Psoas muscle (tissue), 8 donors: ENCODE results near the gene VAMP1. TPM values are rescaled to one million over a fixed set of nuclear protein-coding genes. Genes with fewer than 3 reads are reported as not detected.
"Not testable (repeated sequence)": the region's sequence is repeated elsewhere in the genome, so short reads cannot be mapped to it uniquely, and the experiment has no call there.

Source experiments
- ATAC-seq, 4 donors: fragments of 200-7000 bp; cut with Tn5 transposase; one replicate each; pipeline ENCODE4 v1.9.1; 2020; ENCODE audit warnings: moderate library complexity in 3 of 4, mild to moderate bottlenecking in 2 of 4
- DNase-seq, 2 donors: peaks; one replicate each; pipeline ENCODE4 v3.0.0-alpha.2; 2020
- H3K27ac ChIP-seq: fragments of 200-600 bp; one replicate; pipeline ENCODE4 v1.8.0; 2022
- H3K27me3 ChIP-seq, 3 donors: fragments of 200-600 bp in 1 of 3; one replicate each; pipeline versions ENCODE4 v1.6.1 to v1.8.0; 2013 to 2022; ENCODE audit warnings: low read length in 2 of 3, mild to moderate bottlenecking in 2 of 3, moderate library complexity in 1 of 3; ENCODE audit not compliant: insufficient read depth in 3 of 3
- H3K36me3 ChIP-seq, 2 donors: fragments of 200-600 bp in 1 of 2; one replicate each; pipeline versions ENCODE4 v1.6.1 to v1.8.0; 2013 to 2022; ENCODE audit warnings: low read depth in 1 of 2, mild to moderate bottlenecking in 1 of 2, moderate library complexity in 1 of 2; ENCODE audit not compliant: insufficient read depth in 1 of 2
- H3K4me1 ChIP-seq: fragments of 200-600 bp; one replicate; pipeline ENCODE4 v1.8.0; 2022
- H3K4me3 ChIP-seq: fragments of 200-600 bp; one replicate; pipeline ENCODE4 v1.8.0; 2022; ENCODE audit warnings: mild to moderate bottlenecking
- H3K9me3 ChIP-seq: fragments of 200-600 bp; one replicate; pipeline ENCODE4 v1.8.0; 2022
- CTCF ChIP-seq: fragments of 200-600 bp; IDR thresholded peaks from one replicate; pipeline ENCODE4 v1.8.0; 2022; ENCODE audit warnings: antibody characterized with exemption
- WGBS, 3 donors: extraction: QIAGEN DNeasy Blood & Tissue Kit; methylation state at CpG; one replicate each; pipeline versions ENCODE4 v1.1.6 to v1.1.7; 2013; 5-methylcytosine and 5-hydroxymethylcytosine counted together
- intact Hi-C, 2 donors: fragments of 100-400 bp; cut with DNase I; formaldehyde crosslinking; loops; one replicate each; pipeline versions ENCODE4 v1.11.0 to v1.14.2; 2022
- polyA plus RNA-seq, 3 donors: library from polyadenylated mRNA; stranded (reverse); fragments of 200-250 nt; gene quantifications; one replicate each; pipeline ENCODE4 v1.2.3, GENCODE V29; 2013
- total RNA-seq, 4 donors: library from RNA; stranded (reverse); fragmentation: NEBNext Ultra II Directional in 2 of 4; extraction: Animal tissue kit (Norgen Biotek cat#: 25700) in 2 of 4; gene quantifications; one replicate each; pipeline versions ENCODE4 v1.2.1 to v1.2.4, GENCODE V29; 2021 to 2023
- donor health status: healthy with polysubstance abuse.
- donor health status: DM: no; HTN: no; CAD: no; lungs with moderate emphysema.
- donor health status: Bipolar disorder and iron deficiency.
- donor health status: healthy.
- donor health status: DM: yes; HTN: yes; CAD: no.
- donor health status: DM: no; HTN: no; CAD: no.
- donor health status: DM: no; HTN: no; CAD: no.
- donor health status: DM: yes; HTN: yes; CAD: no.

The VAMP1 gene
- total and polyA plus RNA-seq, 7 donors, result 1.5 to 16.9 (median 2.1) TPM

- Histone ChIP-seq H3K27ac (no peak overlapping the region), H3K4me3 (no peak overlapping the region), H3K36me3 (no peaks in the 10 kb centered on the region), H3K4me1 (no peaks in the 10 kb centered on the region), H3K9me3 (no peaks in the 10 kb centered on the region), H3K27me3 (no peaks in the 10 kb centered on the region)
- 69 to 76% (median 74%) methylated on average over 3 of the region's 3 CpGs for WGBS, 3 donors
- no peak for TF ChIP-seq CTCF
- intact Hi-C loops, result no loop called here
- ATAC-seq, result no peak
- DNase-seq, result no peak
Observed at GRCh38 chr12:6476489-6476888, 6.0 kb upstream of the VAMP1 start.

GRCh38 chr12:6475233-6475975 is 4.9 kb upstream of the VAMP1 start:
- intact Hi-C loops, H3K27me3 ChIP-seq, H3K4me3 ChIP-seq, H3K9me3 ChIP-seq, H3K27ac ChIP-seq, ATAC-seq, H3K36me3 ChIP-seq, DNase-seq, H3K4me1 ChIP-seq: not testable (repeated sequence)
- WGBS, 3 donors, result 89 to 91% (median 91%) methylated on average over 35 to 47 of the region's 48 CpGs

- no peak overlapping the region for H3K27ac ChIP-seq
- WGBS, 3 donors, result 72 to 86% (median 76%) methylated on average over 11 of the region's 11 CpGs
- peaks cover 18% of the 10 kb centered on the region for H3K4me1 ChIP-seq
- H3K36me3 ChIP-seq, result no peaks in the 10 kb centered on the region
- intact Hi-C loops, result no loop called here
- H3K4me3 ChIP-seq, result no peak overlapping the region
- ATAC-seq (no peak), DNase-seq (no peak)
- H3K27me3 ChIP-seq, result no peaks in the 10 kb centered on the region
- no peak for TF ChIP-seq CTCF
- H3K9me3 ChIP-seq, result no peaks in the 10 kb centered on the region
Observed at GRCh38 chr12:6472491-6472890, 2.0 kb upstream of the VAMP1 start.

- WGBS, 3 donors, result 86 to 98% (median 92%) methylated on average over 1 of the region's 1 CpG
Observed at GRCh38 chr12:6471989-6472360, 1.5 kb upstream of the VAMP1 start.

More at GRCh38 chr12:6471989-6472360, 1.5 kb upstream of the VAMP1 start:
- DNase-seq, result no peak
- Histone ChIP-seq H3K4me3 (no peak overlapping the region), H3K9me3 (no peaks in the 10 kb centered on the region), H3K36me3 (no peaks in the 10 kb centered on the region), H3K4me1 (peaks cover 18% of the 10 kb centered on the region), H3K27ac (peak overlapping the region; percentile 95), H3K27me3 (no peaks in the 10 kb centered on the region)
- intact Hi-C loops, result no loop called here
- ATAC-seq, result no peak
- TF ChIP-seq CTCF, result no peak
